ENCODE data around the gene PHLDB1.
"Not testable (repeated sequence)": the region's sequence is repeated elsewhere in the genome, so short reads cannot be mapped to it uniquely, and the experiment has no call there.

PHLDB1 gene

GRCh38 chr11:118606157-118606843 is 1.1 kb upstream of the PHLDB1 start:
- DNase-seq: no peak

DNA sequence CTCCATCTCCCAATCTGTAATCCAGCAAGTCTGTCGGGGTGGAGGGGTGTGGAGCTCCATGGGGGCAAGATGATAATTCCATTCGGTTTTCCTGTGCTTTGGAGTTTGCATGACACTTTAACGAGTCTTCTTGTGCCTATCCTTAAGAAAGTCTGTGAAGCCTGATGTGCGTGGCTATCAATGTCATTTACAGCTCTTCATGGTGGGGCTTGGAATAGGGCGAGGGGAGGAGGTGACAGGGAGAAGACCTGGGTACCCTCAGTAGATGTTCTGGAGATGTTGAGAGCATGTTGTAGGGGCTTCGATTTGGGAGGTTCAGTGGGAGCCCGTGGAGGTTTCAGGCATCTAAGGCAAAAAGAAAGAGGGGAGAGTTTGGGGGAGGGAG is 579 bp upstream of the PHLDB1 start:
- no peak for DNase-seq

GRCh38 chr11:118608360-118609227 is 1.2 kb downstream of the PHLDB1 start:
- peak; percentile 92 to 95 for DNase-seq

GRCh38 chr11:118609380-118610224 is 2.2 kb downstream of the PHLDB1 start:
- DNase-seq: peak; percentile 26 to 42

DNA sequence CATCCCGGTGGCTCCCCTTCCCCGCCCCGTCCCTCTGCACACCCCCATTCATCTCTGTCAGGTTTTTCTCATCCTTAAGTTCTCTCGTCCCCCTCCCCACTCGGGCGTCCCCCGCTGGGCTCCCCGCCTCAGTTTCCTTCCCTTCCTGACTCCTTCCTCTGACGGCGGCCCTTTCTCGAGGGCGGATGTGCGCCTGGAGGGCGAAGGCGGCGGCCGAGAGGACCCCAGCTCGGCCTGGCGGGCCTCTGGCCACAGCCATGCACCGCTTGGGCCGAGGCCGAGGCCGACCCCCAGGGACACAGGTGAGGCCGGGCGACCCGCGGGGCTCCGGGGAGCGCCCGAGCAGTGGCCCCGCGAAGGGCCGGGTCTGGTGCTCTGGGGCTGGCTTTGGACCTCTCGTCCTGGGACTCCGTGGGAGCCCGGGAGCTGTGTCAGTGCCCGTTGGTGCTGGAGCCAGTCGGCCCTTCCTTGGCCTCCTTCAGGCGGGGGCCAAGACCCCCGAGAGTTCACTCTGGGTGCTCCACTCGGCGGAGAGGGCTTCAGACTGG is 2.9 kb downstream of the PHLDB1 start:
- DNase-seq: no peak

- DNase-seq: peak; percentile 83 to 88
Measured at GRCh38 chr11:118610773-118611432, 3.5 kb downstream of the PHLDB1 start.

GRCh38 chr11:118611433-118611795 is 4.0 kb downstream of the PHLDB1 start:
- not testable (repeated sequence) for DNase-seq

DNA sequence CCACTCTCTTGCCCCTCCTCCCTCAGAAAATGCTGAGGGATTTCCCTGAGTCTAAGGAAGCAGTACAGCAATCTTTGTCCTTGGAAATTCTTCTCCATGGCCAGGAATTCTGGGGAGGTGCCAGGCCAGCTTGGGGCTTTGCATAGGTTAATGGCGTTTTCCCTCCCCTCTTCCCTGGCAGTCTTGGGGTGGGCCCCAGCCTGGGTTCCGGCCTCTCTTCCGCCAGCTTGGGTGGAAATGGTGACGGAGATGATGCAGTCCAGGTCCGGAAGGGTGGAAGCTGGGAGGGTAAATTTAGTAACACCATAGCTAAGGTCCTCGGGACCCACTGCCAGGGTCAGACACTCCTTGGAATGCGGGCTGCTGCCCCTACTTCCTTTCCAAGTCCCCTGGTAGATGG is 5.0 kb downstream of the PHLDB1 start:
- DNase-seq: no peak

GRCh38 chr11:118614511-118614910 is 7.1 kb downstream of the PHLDB1 start:
- DNase-seq: no peak

- no peak for DNase-seq
Measured at GRCh38 chr11:118615282-118615975, 8.0 kb downstream of the PHLDB1 start.

GRCh38 chr11:118615976-118616371 is 8.6 kb downstream of the PHLDB1 start:
- DNase-seq: no peak

DNA sequence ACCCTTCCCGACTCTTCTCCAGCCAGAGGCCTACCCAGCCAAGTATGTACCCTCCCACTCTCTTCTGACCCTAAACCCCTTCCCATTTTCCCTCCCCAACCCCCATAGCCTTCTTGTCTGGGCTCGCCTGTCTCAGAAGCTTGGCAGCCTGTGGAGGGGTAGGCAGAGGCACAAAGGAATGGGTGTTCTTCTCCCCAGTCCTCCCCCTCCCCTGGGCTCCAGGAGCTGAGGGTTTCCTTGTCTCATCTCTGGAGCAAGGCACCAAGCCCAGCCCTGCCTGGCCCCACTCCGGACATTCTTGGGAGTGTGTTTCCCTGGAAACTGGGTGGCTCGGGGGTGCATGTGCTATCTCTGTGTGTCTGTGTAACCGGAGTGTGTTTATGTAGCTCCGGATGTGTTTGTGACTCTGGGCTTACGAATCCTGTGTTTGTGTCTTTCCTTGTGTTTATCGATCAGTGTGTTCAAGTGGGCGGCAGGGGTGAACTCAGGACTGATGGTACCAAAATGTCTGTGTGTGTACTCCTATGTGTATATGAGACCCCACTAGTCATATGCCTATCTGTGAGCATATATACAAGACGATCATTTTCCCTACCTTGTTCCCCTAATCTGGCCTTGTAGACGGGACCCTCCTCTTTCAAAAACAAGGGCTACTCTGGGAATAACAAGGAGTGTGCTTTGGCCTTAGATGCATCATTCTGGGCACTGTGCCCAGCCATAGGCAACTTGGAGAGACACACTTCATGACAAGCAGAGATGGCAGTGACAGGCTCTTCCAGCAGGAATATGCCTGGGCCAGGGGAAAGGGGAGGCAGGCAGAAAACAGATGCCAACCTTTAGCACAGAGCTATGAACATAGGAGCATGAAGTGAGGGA is 10.9 kb downstream of the PHLDB1 start:
- DNase-seq: no peak

DNA sequence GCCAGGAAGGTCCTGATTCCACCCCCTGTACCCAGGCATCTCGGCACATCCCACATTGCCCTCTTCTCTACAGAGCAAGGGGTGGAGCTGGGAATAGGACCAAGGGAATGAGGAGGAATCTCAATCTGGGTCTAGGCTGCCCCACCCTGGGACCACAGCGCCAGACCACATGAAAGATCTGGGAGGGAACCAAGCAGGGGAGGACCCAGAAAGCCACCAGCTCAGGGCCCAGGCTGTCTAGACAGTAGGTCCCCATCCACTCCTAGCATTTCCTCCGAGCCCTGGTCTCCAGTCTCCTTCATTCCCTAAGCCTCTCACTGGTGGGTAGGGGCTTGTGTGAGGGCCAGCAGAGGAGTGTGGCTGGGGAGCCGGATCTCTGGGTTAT is 11.6 kb downstream of the PHLDB1 start:
- DNase-seq: no peak

- DNase-seq: no peak
Measured at GRCh38 chr11:118619444-118620197, 12.2 kb downstream of the PHLDB1 start.

GRCh38 chr11:118620529-118621070 is 13.2 kb downstream of the PHLDB1 start:
- DNase-seq: no peak

DNA sequence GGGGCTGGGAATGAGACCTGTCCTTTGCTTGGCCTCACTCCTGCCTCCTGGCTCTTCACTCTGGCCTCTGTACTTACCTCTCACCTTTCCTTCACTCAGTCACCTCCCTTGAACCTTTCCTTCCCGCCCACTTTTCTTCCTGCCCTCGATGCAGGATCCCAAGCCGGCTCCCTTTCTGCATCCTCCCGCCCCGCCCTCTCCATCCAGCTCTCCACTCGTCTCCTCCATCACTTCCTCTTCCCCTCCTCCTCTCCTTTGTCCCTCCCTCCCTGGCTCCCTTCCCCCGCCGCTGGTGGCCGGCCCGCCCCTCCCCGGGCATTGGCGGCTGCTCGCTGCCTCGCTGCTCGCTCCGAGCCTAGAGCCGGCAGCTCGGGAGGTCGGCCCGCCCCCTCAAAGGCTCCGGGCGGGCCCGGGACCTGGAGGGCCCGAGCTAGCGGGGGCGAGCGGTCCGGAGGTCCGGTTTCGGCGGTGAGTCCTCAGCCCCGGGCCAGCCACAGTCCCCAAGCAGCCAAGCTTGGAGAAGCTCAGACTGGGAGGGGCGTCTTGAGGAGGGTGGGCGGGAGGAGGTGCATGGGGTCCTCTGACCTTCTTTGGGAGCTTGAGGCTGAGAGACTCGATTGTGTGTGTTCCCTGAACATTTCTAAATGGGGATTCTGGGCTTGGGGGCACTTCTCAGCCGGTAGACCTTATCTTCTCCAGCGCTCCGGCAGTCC is 13.8 kb downstream of the PHLDB1 start:
- no peak for DNase-seq

- no peak for DNase-seq
Measured at GRCh38 chr11:118621784-118622375, 14.5 kb downstream of the PHLDB1 start.

- DNase-seq: no peak
Measured at GRCh38 chr11:118622376-118623268, 15.2 kb downstream of the PHLDB1 start.

Data from activated CD4-positive, alpha-beta T cell treated with anti-CD3 and anti-CD28 coated beads for 4 hours (primary cell).